Lower leg skin (tissue), 3 donors: ENCODE data around the gene FBXW5.

Source experiments
- CTCF ChIP-seq, 3 donors: fragments of 450-650 bp; IDR thresholded peaks; one replicate each; pipeline ENCODE4 v1.5.1; 2016; ENCODE audit warnings: antibody characterized with exemption in 3 of 3, mild to moderate bottlenecking in 3 of 3, moderate library complexity in 2 of 3
- POLR2A ChIP-seq, 2 donors: fragments of 450-650 bp; IDR thresholded peaks; one replicate each; pipeline ENCODE4 v1.6.1; 2016 to 2017; ENCODE audit warnings: antibody characterized with exemption in 2 of 2, mild to moderate bottlenecking in 1 of 2, moderate library complexity in 1 of 2

GRCh38 chr9:136956604-136957003, 12.1 kb upstream of the FBXW5 start:
- no peak for TF ChIP-seq CTCF (IDR thresholded peaks at IDR 0.05)
- TF ChIP-seq POLR2A (IDR thresholded peaks at IDR 0.05): no peak
